Endothelial cell (in vitro differentiated cells): ENCODE data around the gene FHOD3. TPM values are rescaled to one million over a fixed set of nuclear protein-coding genes. Genes with fewer than 3 reads are reported as not detected.

Experiments
- DNase-seq: peaks from one replicate; pipeline ENCODE4 v3.0.0; 2021; ENCODE audit warnings: low spot score
- H3K27ac Mint-ChIP-seq: one replicate; pipeline ENCODE4 v1.8.0; 2021; ENCODE audit warnings: mixed read lengths, inconsistent platforms; ENCODE audit not compliant: unreplicated experiment
- H3K27me3 Mint-ChIP-seq: one replicate; pipeline ENCODE4 v1.8.0; 2021; ENCODE audit warnings: mild to moderate bottlenecking, moderate library complexity, mixed read lengths, inconsistent platforms; ENCODE audit not compliant: unreplicated experiment
- H3K36me3 Mint-ChIP-seq: one replicate; pipeline ENCODE4 v1.8.0; 2021; ENCODE audit warnings: mild to moderate bottlenecking, low read depth, mixed read lengths, inconsistent platforms; ENCODE audit not compliant: unreplicated experiment
- H3K4me1 Mint-ChIP-seq: one replicate; pipeline ENCODE4 v1.8.0; 2021; ENCODE audit warnings: mild to moderate bottlenecking, mixed read lengths, inconsistent platforms; ENCODE audit not compliant: unreplicated experiment
- H3K4me3 Mint-ChIP-seq: one replicate; pipeline ENCODE4 v1.8.0; 2021; ENCODE audit warnings: mild to moderate bottlenecking, mixed read lengths, inconsistent platforms; ENCODE audit not compliant: unreplicated experiment
- H3K9me3 Mint-ChIP-seq: one replicate; pipeline ENCODE4 v1.8.0; 2021; ENCODE audit warnings: mixed read lengths, inconsistent platforms; ENCODE audit not compliant: unreplicated experiment
- total RNA-seq: library from RNA; stranded (reverse); fragmentation: NEBNext Ultra II Directional; extraction: Animal tissue kit (Norgen Biotek cat#: 25700); gene quantifications from one replicate; pipeline ENCODE4 v1.2.1, GENCODE V29; 2021; ENCODE audit not compliant: unreplicated experiment
- TF ChIP-seq, protein P1 (sequence below): fragments of 200-600 bp; sonication (generic); IDR thresholded peaks from one replicate; pipeline ENCODE4 v1.5.0; 2021; ENCODE audit warnings: antibody characterized with exemption; ENCODE audit not compliant: unreplicated experiment

The FHOD3 gene
- total RNA-seq, 1 donor from 2014 or later, result 0.67 TPM

DNA sequence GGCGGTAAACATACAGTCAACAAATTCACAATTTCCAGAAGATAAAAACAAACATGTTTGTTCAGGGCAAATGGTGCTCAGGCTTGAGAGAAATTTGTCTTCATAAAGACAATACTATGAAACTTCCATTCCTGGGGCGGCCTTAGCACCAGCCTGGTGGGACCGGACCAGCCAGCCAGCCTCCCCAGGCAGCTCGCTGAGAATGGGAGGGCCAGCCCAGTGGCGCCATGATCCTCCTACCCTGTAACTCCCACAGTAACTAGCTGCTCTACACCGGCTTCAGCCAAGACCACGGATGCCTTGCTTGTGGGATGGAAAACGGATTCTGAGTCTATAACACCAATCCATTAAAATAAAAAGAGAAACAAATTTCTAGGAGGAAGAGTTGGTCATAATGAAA lies 24.2 kb upstream of the FHOD3 start:
- Mint-ChIP-seq H3K27me3 (no peaks in the 10 kb centered on the region), H3K4me3 (no peak overlapping the region), H3K4me1 (no peaks in the 10 kb centered on the region), H3K9me3 (no peaks in the 10 kb centered on the region), H3K27ac (no peak overlapping the region), H3K36me3 (no peaks in the 10 kb centered on the region)
- TF ChIP-seq, protein P1, sequence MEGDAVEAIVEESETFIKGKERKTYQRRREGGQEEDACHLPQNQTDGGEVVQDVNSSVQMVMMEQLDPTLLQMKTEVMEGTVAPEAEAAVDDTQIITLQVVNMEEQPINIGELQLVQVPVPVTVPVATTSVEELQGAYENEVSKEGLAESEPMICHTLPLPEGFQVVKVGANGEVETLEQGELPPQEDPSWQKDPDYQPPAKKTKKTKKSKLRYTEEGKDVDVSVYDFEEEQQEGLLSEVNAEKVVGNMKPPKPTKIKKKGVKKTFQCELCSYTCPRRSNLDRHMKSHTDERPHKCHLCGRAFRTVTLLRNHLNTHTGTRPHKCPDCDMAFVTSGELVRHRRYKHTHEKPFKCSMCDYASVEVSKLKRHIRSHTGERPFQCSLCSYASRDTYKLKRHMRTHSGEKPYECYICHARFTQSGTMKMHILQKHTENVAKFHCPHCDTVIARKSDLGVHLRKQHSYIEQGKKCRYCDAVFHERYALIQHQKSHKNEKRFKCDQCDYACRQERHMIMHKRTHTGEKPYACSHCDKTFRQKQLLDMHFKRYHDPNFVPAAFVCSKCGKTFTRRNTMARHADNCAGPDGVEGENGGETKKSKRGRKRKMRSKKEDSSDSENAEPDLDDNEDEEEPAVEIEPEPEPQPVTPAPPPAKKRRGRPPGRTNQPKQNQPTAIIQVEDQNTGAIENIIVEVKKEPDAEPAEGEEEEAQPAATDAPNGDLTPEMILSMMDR, result no peak
- DNase-seq, result no peak

DNA sequence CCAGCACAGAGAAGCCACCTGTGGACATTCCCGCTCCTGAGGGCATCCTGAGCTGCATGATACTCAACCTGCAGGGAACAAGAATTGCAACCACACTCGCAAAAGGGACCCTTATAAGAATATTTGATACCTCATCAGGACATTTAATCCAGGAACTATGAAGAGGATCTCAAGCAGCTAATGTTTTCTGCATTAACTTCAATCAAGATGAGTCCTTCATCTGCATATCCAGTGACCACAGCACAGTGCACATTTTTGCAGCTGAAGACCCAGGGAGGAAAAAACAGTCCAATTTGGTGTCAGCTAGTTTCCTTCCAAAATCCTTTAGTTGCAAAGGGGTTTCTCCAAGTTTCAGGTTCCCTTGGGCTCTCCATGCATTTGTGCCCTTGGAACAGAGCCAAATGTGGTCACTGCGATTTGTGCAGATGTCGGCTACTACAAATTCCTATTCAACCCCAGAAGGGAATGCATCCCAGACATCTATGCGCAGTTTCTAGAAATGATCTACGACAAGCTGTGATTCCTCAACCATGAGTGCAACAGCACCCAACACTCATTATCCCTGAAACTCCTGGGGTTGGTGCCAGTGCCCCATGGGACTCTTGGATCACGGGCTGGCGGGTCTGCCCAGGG lies 23.3 kb upstream of the FHOD3 start:
- DNase-seq, result no peak
- no peaks in the 10 kb centered on the region for H3K27me3 Mint-ChIP-seq
- H3K36me3 Mint-ChIP-seq, result no peaks in the 10 kb centered on the region
- H3K4me3 Mint-ChIP-seq, result no peak overlapping the region
- no peaks in the 10 kb centered on the region for H3K4me1 Mint-ChIP-seq
- TF ChIP-seq, protein P1, result no peak
- H3K9me3 Mint-ChIP-seq, result no peaks in the 10 kb centered on the region
- no peak overlapping the region for H3K27ac Mint-ChIP-seq

GRCh38 chr18:36275561-36275960 lies 22.0 kb upstream of the FHOD3 start:
- no peaks in the 10 kb centered on the region for H3K27me3 Mint-ChIP-seq
- no peak overlapping the region for H3K4me3 Mint-ChIP-seq
- no peak for DNase-seq
- TF ChIP-seq, protein P1, result no peak
- H3K9me3 Mint-ChIP-seq, result no peaks in the 10 kb centered on the region
- no peaks in the 10 kb centered on the region for H3K36me3 Mint-ChIP-seq
- H3K4me1 Mint-ChIP-seq, result no peaks in the 10 kb centered on the region
- no peak overlapping the region for H3K27ac Mint-ChIP-seq

GRCh38 chr18:36279001-36279400 lies 18.5 kb upstream of the FHOD3 start:
- no peak for DNase-seq

DNA sequence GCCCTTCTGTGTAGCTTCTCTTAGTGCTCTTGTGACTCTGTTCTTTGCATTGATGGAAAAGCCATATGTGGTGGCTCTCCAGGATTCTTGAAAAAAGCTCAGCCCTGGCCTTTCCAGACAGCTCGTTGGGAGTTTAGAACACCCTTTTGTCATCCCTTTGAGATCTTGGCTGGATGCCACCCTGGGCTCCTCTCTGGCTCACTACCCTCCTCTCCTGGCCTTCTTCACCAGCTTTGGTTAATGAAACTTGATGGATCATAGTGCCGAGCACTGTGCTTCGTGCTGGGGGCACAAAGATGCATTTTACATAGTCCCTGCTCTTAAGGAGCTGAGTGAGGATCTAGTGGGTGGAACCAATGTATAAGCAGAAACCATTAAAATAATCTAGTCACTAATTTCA lies 15.6 kb upstream of the FHOD3 start:
- no peaks in the 10 kb centered on the region for H3K9me3 Mint-ChIP-seq
- no peaks in the 10 kb centered on the region for H3K36me3 Mint-ChIP-seq

More at GRCh38 chr18:36279001-36279400, 18.5 kb upstream of the FHOD3 start:
- H3K36me3 Mint-ChIP-seq, result no peaks in the 10 kb centered on the region
- H3K4me1 Mint-ChIP-seq, result no peaks in the 10 kb centered on the region
- no peak overlapping the region for H3K4me3 Mint-ChIP-seq
- no peaks in the 10 kb centered on the region for H3K27me3 Mint-ChIP-seq
- no peaks in the 10 kb centered on the region for H3K9me3 Mint-ChIP-seq
- TF ChIP-seq, protein P1, result no peak
- H3K27ac Mint-ChIP-seq, result no peak overlapping the region

More for the DNA sequence above, 15.6 kb upstream of the FHOD3 start:
- H3K4me3 Mint-ChIP-seq, result no peak overlapping the region
- H3K27ac Mint-ChIP-seq, result no peak overlapping the region
- H3K4me1 Mint-ChIP-seq, result no peaks in the 10 kb centered on the region
- no peak for DNase-seq
- H3K27me3 Mint-ChIP-seq, result no peaks in the 10 kb centered on the region
- TF ChIP-seq, protein P1, result no peak
